Midbrain (tissue), 1 donor: ENCODE measurements around the gene ASIC5.

Experiments used
- DNase-seq: peaks from one replicate; lab custom pipeline; 2025; lab: John Stamatoyannopoulos, UW

The ASIC5 gene

DNA sequence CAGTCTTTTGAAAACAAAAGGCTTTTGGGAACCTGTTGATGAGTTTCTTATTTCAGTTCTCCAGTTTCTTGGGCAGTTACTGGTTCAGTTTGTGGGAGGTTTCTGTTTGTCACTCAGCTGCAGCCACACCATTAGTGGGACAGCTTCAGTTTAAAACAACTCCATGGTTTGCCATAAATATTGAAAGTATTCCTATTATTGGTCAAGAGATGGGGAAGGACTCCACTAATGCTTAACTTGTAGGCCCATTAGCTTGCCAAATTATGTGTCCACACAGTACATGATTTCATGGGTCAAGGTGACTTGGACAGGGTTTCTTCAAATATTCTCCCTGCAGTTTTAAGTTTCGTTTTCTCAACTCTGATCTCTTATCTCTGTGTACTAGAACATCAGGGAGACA lies 15.5 kb upstream of the ASIC5 start:
- DNase-seq = no peak

GRCh38 chr4:155879767-155880166 lies 13.7 kb upstream of the ASIC5 start:
- no peak for DNase-seq

DNA sequence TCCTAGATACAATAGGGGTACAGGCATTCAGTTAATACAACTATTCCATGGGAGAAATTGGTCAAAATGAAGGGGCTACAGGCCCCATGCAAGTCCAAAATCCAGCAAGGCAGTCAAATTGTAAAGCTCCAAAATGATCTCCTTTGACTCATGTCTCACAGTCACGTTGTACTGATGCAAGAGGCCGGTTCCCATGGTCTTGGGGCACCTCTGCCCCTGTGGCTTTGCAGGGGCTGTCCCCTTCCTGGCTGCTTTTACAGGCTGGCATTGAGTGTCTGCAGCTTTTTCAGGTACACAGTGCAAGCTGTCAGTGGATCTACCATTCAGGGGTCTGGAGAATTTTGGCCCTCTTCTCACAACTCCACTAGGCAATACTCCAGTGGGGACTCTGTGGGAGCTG lies 12.5 kb upstream of the ASIC5 start:
- DNase-seq = no peak

- DNase-seq = no peak
Measured at GRCh38 chr4:155877971-155878370, 11.9 kb upstream of the ASIC5 start.

DNA sequence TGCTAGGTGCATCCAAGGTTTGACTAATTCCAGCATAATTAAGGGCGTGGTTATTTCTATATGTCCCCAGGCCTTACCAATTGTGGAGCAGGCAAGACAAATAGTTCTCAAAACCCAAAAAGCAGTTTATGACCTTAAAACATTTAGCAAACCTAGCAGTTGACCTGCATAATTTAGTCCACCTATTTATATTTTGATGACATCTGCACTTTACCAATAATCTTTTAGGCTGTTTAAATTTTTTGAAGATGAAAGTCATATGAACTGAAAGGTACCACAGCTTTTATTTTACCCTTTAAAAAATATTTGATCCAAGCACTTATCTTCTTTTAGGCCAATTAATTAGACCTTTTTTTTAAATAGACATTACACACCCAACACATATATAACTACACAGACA lies 9.8 kb upstream of the ASIC5 start:
- DNase-seq = no peak

DNA sequence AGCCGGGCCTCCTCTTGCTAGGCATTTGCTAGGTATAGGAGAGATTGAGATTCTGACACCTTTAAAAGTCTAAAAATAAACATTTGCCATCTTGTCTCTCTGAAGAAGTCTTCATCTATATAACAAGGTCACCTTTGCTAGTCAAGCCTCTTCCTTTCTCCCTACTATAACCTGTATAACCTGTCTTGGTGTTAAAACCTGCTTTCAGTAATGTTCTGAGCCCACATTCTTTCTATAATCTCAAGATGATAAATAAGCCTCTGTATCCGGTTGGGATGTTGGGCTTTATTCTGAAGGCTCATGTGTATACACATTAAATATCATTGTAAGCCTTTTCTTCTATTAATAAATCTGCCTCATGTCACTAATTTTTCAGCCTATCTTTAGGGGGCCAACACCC lies 10.2 kb downstream of the ASIC5 start:
- DNase-seq = no peak

GRCh38 chr4:155854582-155855226 lies 11.4 kb downstream of the ASIC5 start:
- no peak for DNase-seq

DNA sequence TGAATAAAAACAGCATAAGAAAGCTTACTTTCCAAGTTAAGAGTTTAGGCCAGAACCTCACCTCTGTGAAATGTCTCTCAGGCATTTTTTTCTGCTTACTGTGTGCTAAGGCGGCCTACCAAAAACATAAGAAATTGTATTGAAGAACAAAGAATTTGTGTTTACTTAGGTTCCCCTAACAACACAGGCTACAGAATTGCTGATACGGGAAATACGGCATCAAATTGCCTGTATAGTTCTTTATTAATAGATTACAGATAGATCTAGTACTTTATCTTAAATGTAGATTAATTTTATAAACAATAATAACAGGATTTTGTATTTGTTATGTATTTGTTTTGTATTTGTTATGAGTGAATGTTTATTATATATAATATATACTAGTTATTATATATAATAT lies 12.9 kb downstream of the ASIC5 start:
- no peak for DNase-seq

DNA sequence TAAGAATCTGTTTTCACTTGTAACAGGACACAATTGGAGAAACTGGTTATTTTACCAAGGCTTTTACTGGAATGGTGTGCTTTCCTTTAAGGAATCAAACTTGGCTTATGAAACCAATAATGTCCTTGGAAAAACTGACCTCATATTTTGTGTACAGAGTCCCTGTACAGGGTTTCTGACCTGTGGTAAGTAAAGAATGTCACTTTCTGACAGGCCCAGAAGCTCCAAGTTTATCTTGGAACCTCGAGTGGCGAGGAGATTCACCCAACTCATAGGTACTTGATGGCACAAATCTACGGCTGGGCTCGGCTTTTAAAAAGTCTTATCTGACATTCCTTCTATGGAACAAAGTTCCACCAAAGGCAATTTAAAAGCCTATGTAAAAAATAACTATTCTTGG lies 17.0 kb downstream of the ASIC5 start:
- no peak for DNase-seq

- DNase-seq = no peak
Measured at GRCh38 chr4:155846929-155847328, 19.1 kb downstream of the ASIC5 start.

DNA sequence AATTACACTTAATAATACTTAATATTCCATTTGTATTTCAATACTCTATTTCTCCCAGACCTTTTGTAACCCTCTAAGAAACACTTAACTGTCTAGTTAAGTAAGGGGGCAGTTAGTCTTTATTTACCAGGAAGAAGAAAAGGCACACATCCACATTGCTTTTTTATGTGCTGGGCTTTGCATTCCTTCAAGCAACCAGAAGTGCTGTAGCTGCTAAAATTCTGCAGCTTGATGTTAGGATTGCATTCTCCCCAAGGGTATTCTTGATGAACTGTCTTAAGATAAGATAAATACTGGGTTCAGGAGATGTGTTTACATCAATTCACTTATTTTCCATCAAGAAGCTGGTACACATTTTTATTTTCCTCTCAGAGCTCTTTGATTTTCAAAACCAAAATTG lies 24.0 kb downstream of the ASIC5 start:
- no peak for DNase-seq

DNA sequence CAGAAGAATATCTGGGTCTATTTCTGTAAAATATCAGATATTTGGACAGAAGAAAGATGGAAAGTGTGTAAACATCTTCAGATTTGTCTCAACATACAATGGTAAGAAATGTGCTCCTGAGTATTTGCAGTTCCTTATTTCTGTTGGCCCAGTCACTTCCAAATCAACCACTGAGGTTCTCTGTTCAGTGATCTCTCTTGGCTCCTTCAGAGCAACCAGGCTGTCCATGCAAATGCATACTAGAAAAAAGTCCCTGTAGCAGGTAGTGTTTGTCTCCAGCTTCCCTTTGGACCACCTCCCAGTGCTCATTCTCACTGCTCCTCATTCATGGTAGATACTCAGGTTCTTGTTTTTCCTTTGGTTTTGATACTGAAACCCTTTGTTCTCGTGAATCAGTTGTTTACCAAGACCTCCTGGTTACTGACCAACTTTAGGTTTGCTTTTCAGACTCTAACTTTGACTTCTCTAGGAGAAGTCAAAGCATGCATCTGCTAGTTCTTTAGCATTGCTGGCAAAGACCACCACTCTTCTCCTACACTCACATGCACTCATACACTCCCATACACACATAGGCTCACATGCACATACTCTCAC lies 28.8 kb downstream of the ASIC5 start:
- DNase-seq = no peak

DNA sequence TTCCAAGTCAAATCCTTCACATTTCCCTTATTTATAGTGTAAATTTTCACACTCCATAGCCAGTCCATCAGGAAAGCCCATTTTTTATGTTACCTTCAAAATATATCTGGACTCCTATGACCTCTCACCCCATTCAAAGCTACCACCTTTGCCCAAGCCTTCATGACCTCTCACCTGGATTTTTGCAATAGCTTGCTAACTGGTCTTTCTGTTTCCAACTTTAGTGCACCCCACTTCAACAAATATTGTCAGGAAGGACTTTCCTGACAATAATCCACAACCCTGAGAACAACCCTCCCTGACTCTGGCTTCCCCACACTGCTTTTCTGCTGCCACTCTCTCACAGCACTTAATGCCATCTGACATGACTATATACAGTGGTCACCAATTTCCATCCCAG lies 33.4 kb downstream of the ASIC5 start:
- no peak for DNase-seq

- no peak for DNase-seq
Measured at GRCh38 chr4:155828628-155829027, 37.4 kb downstream of the ASIC5 start.

GRCh38 chr4:155822572-155822971 lies 43.5 kb downstream of the ASIC5 start:
- DNase-seq = no peak

DNA sequence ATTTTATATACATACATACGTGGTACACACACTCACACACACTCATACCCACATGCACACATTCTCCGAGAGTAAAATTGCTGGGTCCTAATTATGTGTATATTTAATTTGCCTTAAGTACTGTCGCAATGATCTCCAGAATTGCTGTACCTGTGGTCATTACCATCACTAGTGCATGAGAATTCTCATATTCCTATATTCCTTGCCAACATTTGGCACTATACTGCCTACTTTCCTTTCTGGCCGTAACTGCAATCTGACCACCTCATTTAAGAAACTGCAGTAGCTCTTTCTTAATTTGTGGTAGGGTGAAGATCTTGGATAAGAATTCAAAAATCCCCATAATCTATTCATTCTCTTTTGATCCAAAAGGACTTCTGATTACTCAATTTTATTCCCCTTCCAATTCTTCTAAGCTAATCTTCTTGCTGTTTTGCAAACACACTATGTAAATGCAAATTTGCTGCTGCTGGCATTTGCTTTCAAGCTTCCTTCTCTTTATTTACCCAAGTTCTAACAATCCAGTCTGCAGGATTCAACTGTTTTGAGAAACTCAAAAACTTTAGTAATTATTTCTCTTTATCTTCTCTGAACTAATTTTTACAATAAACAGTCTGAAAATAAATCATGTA lies 45.1 kb downstream of the ASIC5 start:
- no peak for DNase-seq

DNA sequence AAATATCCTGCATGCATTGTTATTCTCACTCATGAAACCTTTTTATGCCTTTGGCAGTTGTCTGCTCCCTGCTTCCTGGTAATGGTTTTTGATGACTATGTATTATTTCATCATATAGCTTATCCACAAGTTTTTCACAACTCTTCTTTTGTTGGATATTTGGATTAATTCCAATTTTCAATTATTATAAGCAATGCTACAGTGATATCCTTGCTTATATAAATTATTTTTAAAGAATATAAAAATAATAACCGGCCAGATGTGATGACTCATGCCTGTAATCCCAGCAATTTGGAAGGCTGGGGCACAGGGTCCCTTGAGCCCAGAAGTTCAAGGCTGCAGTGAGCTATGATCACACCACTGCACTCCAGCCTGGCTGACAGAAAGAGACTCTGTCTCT lies 47.0 kb downstream of the ASIC5 start:
- DNase-seq = no peak

- DNase-seq = no peak
Measured at GRCh38 chr4:155818639-155819038, 47.4 kb downstream of the ASIC5 start.

GRCh38 chr4:155811083-155811482 lies 55.0 kb downstream of the ASIC5 start:
- no peak for DNase-seq

DNA sequence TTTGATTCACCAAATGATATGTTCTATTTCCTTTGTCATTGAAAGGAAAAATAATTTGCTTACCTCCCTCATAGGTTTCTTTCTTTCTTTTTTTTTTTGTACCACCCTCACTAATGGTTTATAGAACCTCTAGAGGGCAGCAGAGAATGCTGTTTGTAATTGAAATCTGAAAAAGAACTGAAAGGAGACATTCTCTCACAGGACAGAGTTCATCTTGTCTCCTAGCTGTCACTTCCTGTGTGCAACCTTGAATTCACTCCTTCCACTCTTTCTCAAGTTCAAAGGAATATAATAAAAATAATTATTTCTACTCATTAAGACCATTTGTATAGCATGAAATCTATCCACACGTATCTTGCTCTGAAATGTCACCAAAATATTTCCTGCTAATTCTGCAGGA lies 56.2 kb downstream of the ASIC5 start:
- DNase-seq = peak; percentile 63

DNA sequence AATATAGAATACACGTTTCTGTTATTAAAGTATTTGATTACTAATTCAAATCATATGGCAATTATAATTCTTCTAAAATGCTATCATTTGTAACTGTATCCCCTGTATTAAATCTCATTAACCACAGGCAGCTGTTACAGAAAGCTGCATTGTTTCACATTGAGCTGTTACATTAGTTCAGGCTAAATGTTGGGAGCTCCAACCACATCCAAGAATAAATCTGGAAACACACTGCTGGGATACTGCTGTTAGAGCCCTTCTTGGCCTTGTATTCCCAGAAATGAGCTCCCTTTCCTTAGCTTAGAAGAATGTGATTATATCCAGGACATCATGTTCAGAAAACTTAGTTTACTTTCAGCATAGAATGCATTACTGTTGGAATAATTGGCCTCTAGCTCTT lies 59.1 kb downstream of the ASIC5 start:
- DNase-seq = no peak

- no peak for DNase-seq
Measured at GRCh38 chr4:155805016-155805415, 61.1 kb downstream of the ASIC5 start.

DNA sequence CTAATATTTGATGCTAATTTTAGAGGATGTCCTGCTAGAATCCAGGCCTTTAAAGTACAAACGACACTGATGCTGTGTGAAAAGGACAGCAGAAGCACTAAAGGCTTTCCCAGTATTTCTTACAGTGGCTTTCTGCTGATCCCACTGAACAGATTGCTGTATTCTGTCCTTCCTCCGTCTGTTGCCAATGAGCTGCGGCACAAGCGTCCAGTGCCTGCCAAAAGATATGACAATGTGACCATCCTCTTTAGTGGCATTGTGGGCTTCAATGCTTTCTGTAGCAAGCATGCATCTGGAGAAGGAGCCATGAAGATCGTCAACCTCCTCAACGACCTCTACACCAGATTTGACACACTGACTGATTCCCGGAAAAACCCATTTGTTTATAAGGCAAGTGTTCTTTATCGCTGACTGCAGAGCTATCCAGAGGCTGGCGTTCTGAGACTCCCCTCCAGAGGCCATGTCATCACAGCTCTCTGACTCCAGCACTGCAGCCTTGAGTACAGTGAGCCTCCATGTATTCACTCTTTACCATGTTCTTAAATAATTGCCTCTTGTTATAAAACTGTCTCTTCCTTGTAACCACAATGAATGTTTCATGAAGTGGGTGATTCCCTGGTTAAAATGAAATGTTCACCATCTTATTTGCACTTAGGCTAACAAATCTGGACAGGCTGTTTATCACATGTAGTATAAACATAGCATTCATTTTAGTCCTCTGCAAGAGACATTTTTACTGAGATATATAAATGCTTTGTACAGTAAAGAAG lies 63.7 kb downstream of the ASIC5 start:
- no peak for DNase-seq
